ENCODE measurements around the gene PDE4D. TPM values are rescaled to one million over a fixed set of nuclear protein-coding genes. Genes with fewer than 3 reads are reported as not detected.

PDE4D gene
- total RNA-seq, 1 experiment from 2014 or later: 6.5 TPM

DNA sequence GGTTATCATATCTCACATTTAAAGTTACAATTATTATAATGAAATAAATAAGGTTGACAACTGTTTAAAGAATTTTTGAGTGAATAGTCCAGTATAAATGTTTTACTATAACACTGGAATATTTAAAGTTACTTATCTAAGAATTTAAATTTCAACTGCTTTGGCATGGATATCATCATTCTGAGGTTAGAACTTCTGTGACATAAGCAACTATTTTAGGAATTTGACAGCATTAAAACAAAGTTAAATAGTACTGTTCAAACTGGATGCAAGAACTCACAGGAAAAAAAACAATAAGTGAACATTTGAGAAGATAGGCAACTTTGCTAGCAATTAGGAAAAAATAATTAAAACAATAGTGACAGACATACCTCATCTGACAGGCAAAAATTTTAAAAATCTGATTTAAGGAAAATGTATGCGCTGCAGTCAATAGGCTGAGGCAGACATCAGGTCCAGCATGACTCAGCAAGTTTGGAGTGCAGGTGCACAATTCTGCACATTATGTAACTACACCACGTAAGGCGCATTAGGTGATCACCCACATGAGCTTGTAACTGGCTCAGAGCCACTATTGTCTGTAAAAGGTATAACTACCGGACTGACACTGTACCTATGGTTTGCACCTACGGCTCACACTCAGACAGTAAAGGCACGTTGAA lies 180.6 kb downstream of the PDE4D start:
- H3K36me3 ChIP-seq (ENCODE audit: insufficient read depth, low read length, poor library complexity, severe bottlenecking): no peaks in the 10 kb centered on the region
- H3K27ac ChIP-seq (ENCODE audit: low read depth, low read length, poor library complexity, severe bottlenecking): no peak overlapping the region
- no peak overlapping the region for H3K4me3 ChIP-seq (ENCODE audit: low read depth, low read length, poor library complexity, severe bottlenecking)
- no peaks in the 10 kb centered on the region for H3K9me3 ChIP-seq (ENCODE audit: low read depth, low read length, poor library complexity, severe bottlenecking)
- no peak for DNase-seq (ENCODE audit: low spot score)
- POLR2A ChIA-PET (ENCODE audit: low non-redundant PET): no interaction called here
- no peaks in the 10 kb centered on the region for H3K27me3 ChIP-seq (replicated peaks; ENCODE audit: insufficient read depth, low read depth, low read length, poor library complexity)
- BruUV-seq (replicated peaks): no TSS peak
- TF ChIP-seq, protein P1, sequence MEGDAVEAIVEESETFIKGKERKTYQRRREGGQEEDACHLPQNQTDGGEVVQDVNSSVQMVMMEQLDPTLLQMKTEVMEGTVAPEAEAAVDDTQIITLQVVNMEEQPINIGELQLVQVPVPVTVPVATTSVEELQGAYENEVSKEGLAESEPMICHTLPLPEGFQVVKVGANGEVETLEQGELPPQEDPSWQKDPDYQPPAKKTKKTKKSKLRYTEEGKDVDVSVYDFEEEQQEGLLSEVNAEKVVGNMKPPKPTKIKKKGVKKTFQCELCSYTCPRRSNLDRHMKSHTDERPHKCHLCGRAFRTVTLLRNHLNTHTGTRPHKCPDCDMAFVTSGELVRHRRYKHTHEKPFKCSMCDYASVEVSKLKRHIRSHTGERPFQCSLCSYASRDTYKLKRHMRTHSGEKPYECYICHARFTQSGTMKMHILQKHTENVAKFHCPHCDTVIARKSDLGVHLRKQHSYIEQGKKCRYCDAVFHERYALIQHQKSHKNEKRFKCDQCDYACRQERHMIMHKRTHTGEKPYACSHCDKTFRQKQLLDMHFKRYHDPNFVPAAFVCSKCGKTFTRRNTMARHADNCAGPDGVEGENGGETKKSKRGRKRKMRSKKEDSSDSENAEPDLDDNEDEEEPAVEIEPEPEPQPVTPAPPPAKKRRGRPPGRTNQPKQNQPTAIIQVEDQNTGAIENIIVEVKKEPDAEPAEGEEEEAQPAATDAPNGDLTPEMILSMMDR (conservative IDR thresholded peaks at IDR 0.05; ENCODE audit: low read depth, low read length): no peak
- no peak for TF ChIP-seq EZH2 (IDR thresholded peaks at IDR 0.05; ENCODE audit: borderline replicate concordance, low read depth, low read length, poor library complexity, severe bottlenecking)
- intact Hi-C loops (cut with micrococcal nuclease; ENCODE audit: unreplicated experiment): no loop called here
- H3K4me1 ChIP-seq (ENCODE audit: insufficient read depth, low read length, poor library complexity, severe bottlenecking): peaks cover 7% of the 10 kb centered on the region
- CTCF ChIA-PET: no interaction called here

DNA sequence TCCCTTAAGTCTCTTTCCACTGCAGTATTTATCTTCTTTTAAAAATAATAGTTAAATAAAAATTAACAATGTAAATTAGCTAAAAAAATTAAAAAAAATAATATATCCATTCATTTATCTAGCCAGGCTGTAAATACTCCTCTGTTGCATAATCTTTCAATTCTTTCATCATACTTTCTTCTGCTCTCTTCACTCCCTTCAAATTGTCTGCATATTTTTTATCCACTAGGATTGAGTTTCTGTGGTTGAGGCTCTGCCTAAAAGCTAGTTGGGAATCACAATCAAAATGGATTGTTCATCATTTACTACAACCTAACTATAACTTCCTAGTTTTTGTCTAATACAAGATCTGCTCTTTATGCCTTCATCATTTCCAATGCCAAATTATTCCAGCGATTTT lies 182.2 kb downstream of the PDE4D start:
- POLR2A ChIA-PET (ENCODE audit: low non-redundant PET): interaction anchor here (0.6 kb wide), 1 partner anchor 50 kb away, joined by 6 read pairs; no protein-coding TSS in a partner anchor
- intact Hi-C loops (cut with micrococcal nuclease; ENCODE audit: unreplicated experiment): no loop called here
- no peaks in the 10 kb centered on the region for H3K27me3 ChIP-seq (replicated peaks; ENCODE audit: insufficient read depth, low read depth, low read length, poor library complexity)
- BruUV-seq (replicated peaks): no TSS peak
- H3K4me3 ChIP-seq (ENCODE audit: low read depth, low read length, poor library complexity, severe bottlenecking): no peak overlapping the region
- no peaks in the 10 kb centered on the region for H3K36me3 ChIP-seq (ENCODE audit: insufficient read depth, low read length, poor library complexity, severe bottlenecking)
- peaks cover 7% of the 10 kb centered on the region for H3K4me1 ChIP-seq (ENCODE audit: insufficient read depth, low read length, poor library complexity, severe bottlenecking)
- DNase-seq (ENCODE audit: low spot score): no peak
- CTCF ChIA-PET: no interaction called here
- TF ChIP-seq, protein P1 (conservative IDR thresholded peaks at IDR 0.05; ENCODE audit: low read depth, low read length): no peak
- no peak for TF ChIP-seq EZH2 (IDR thresholded peaks at IDR 0.05; ENCODE audit: borderline replicate concordance, low read depth, low read length, poor library complexity, severe bottlenecking)
- H3K27ac ChIP-seq (ENCODE audit: low read depth, low read length, poor library complexity, severe bottlenecking): no peak overlapping the region
- no peaks in the 10 kb centered on the region for H3K9me3 ChIP-seq (ENCODE audit: low read depth, low read length, poor library complexity, severe bottlenecking)

DNA sequence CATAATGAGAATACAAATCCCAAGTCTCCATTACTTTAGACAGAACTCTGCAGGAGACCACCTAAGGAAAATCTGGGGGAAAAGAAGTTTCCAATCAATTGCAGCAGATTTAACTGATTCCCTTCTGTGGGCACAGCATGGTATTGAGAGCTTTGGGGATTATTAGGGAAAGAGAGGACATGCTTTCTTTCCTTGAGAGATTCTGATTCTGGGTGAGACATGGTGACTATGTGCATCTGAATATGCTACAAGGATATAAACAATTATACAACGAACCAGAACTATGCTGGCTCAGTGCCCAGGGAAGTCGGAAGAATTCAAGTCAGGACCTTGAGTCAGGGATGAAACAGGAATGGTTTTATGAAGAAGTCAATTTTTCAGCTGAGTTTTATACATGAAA lies 183.7 kb downstream of the PDE4D start:
- H3K27me3 ChIP-seq (replicated peaks; ENCODE audit: insufficient read depth, low read depth, low read length, poor library complexity): no peaks in the 10 kb centered on the region
- H3K27ac ChIP-seq (ENCODE audit: low read depth, low read length, poor library complexity, severe bottlenecking): no peak overlapping the region
- intact Hi-C loops (cut with micrococcal nuclease; ENCODE audit: unreplicated experiment): no loop called here
- TF ChIP-seq, protein P1 (conservative IDR thresholded peaks at IDR 0.05; ENCODE audit: low read depth, low read length): no peak
- no peak for TF ChIP-seq EZH2 (IDR thresholded peaks at IDR 0.05; ENCODE audit: borderline replicate concordance, low read depth, low read length, poor library complexity, severe bottlenecking)
- no peaks in the 10 kb centered on the region for H3K36me3 ChIP-seq (ENCODE audit: insufficient read depth, low read length, poor library complexity, severe bottlenecking)
- peak; percentile 70 for DNase-seq (ENCODE audit: low spot score)
- H3K4me1 ChIP-seq (ENCODE audit: insufficient read depth, low read length, poor library complexity, severe bottlenecking): peaks cover 7% of the 10 kb centered on the region
- no peak overlapping the region for H3K4me3 ChIP-seq (ENCODE audit: low read depth, low read length, poor library complexity, severe bottlenecking)
- no TSS peak for BruUV-seq (replicated peaks)
- POLR2A ChIA-PET (ENCODE audit: low non-redundant PET): no interaction called here
- CTCF ChIA-PET: no interaction called here
- no peaks in the 10 kb centered on the region for H3K9me3 ChIP-seq (ENCODE audit: low read depth, low read length, poor library complexity, severe bottlenecking)
